BE2C (cell line): ENCODE data around the gene NAV3.

Source experiments
- DNase-seq: peaks from one replicate; pipeline ENCODE4 v3.0.0-alpha.2; 2020
- H3K27me3 ChIP-seq: fragments of 250-450 bp; sonication (Bioruptor Pico); 2 replicates; pipeline ENCODE4 v1.5.1; 2020; ENCODE audit warnings: mild to moderate bottlenecking
- H3K36me3 ChIP-seq: fragments of 250-450 bp; sonication (Bioruptor Pico); 2 replicates; pipeline ENCODE4 v1.5.1; 2020; ENCODE audit warnings: mild to moderate bottlenecking
- H3K4me1 ChIP-seq: fragments of 250-450 bp; sonication (Bioruptor Pico); 2 replicates; pipeline ENCODE4 v1.5.1; 2020
- H3K4me3 ChIP-seq: 2 replicates; pipeline ENCODE4 v1.5.1; 2011; ENCODE audit warnings: low read depth, low read length
- H3K9me3 ChIP-seq: fragments of 250-450 bp; sonication (Bioruptor Pico); 2 replicates; pipeline ENCODE4 v1.5.1; 2020
- CTCF ChIP-seq: IDR thresholded peaks from 2 replicates; pipeline ENCODE4 v1.5.1; 2012; ENCODE audit warnings: mild to moderate bottlenecking, low read depth, low read length

The NAV3 gene

GRCh38 chr12:77847060-77847541, 16.4 kb downstream of the NAV3 start:
- no peaks in the 10 kb centered on the region for H3K4me1 ChIP-seq
- H3K36me3 ChIP-seq = no peaks in the 10 kb centered on the region
- H3K27me3 ChIP-seq = no peaks in the 10 kb centered on the region
- no peaks in the 10 kb centered on the region for H3K9me3 ChIP-seq
- no peak overlapping the region for H3K4me3 ChIP-seq
- DNase-seq = no peak
- TF ChIP-seq CTCF = no peak

- Histone ChIP-seq H3K9me3 (no peaks in the 10 kb centered on the region), H3K36me3 (no peaks in the 10 kb centered on the region), H3K27me3 (no peaks in the 10 kb centered on the region), H3K4me1 (no peaks in the 10 kb centered on the region), H3K4me3 (no peak overlapping the region)
- TF ChIP-seq CTCF = no peak
- no peak for DNase-seq
Observed at GRCh38 chr12:77847680-77848431, 17.2 kb downstream of the NAV3 start.

GRCh38 chr12:77850129-77850528, 19.4 kb downstream of the NAV3 start:
- Histone ChIP-seq H3K27me3 (no peaks in the 10 kb centered on the region), H3K36me3 (no peaks in the 10 kb centered on the region), H3K9me3 (no peaks in the 10 kb centered on the region), H3K4me3 (no peak overlapping the region), H3K4me1 (no peaks in the 10 kb centered on the region)
- no peak for TF ChIP-seq CTCF
- no peak for DNase-seq

GRCh38 chr12:77850698-77851097, 20.0 kb downstream of the NAV3 start:
- no peak for DNase-seq
- Histone ChIP-seq H3K4me3 (no peak overlapping the region), H3K27me3 (no peaks in the 10 kb centered on the region), H3K4me1 (no peaks in the 10 kb centered on the region), H3K36me3 (no peaks in the 10 kb centered on the region), H3K9me3 (no peaks in the 10 kb centered on the region)
- no peak for TF ChIP-seq CTCF

DNA sequence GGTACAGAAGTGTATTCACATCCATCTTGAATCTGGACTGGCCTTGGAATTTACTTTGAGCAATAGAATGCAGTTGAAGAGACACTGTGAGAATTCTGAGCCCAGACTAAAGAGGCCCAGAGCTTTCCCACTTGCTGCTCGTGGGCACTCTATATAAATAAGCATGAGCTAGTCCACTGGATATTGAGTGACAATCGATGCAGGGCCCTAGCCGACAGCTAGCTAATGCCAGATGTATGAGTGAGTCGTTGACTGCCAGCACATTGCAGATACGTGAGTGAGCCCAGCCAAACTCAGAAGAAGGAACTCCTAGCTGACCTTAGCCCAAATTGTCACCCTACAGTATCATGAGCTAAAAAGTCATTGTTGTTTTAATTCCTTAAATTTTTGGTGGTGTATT, 24.9 kb downstream of the NAV3 start:
- Histone ChIP-seq H3K27me3 (no peaks in the 10 kb centered on the region; the same call in 1 of the 2 replicates), H3K4me1 (no peaks in the 10 kb centered on the region), H3K36me3 (no peaks in the 10 kb centered on the region), H3K4me3 (no peak overlapping the region), H3K9me3 (no peaks in the 10 kb centered on the region)
- no peak for DNase-seq
- TF ChIP-seq CTCF = no peak

DNA sequence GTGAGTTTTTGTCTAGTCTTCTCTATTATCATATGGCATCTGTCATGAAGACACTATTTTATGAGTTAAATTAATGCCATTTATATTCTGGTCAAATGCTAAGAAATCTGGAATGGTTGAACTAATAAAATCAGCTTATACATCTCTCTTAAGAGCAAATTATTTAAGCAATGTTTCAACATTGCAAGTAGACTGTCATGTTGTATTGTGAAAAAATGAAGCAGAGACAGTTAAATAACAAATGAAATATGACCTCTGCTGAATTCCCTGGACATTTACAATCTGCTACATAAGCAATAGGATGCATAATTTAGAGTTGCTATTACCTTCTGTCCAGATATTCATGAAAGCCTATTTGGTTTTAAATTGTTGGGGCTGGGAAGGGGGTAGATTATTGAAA, 30.6 kb downstream of the NAV3 start:
- H3K36me3 ChIP-seq = no peaks in the 10 kb centered on the region
- H3K9me3 ChIP-seq = no peaks in the 10 kb centered on the region
- DNase-seq = no peak
- no peak for TF ChIP-seq CTCF
- no peaks in the 10 kb centered on the region for H3K4me1 ChIP-seq
- H3K27me3 ChIP-seq = no peaks in the 10 kb centered on the region
- H3K4me3 ChIP-seq = no peak overlapping the region
